IMR-90 (cell line): ENCODE results near the gene MND1. TPM values are rescaled to one million over a fixed set of nuclear protein-coding genes. Genes with fewer than 3 reads are reported as not detected.

ENCODE experiments used
- ATAC-seq: fragments of 200-7000 bp; cut with Tn5 transposase; 2 replicates; pipeline ENCODE4 v1.9.1; 2020; ENCODE audit warnings: low read depth, mild to moderate bottlenecking, moderate library complexity
- BruUV-seq: library from RNA; stranded (reverse); fragments of 400-500 nt; replicated peaks from 2 replicates; lab custom pipeline; 2021; lab: Mats Ljungman, UMichigan
- CTCF ChIA-PET: fragments of 300-600 bp; formaldehyde crosslinking; extraction: SDS; loops from one replicate; lab custom pipeline; 2021; ENCODE audit warnings: antibody characterized with exemption; lab: Yijun Ruan, JAX
- POLR2A ChIA-PET: fragments of 300-600 bp; sonication (Branson Sonifier 250); formaldehyde crosslinking; loops from one replicate; lab custom pipeline; 2022; ENCODE audit warnings: antibody characterized with exemption; ENCODE audit not compliant: unreplicated experiment; lab: Charles Lee
- DNase-seq: peaks from one replicate; pipeline ENCODE4 v3.0.0; 2013
- H2AFZ ChIP-seq: replicated peaks from 2 replicates; pipeline ENCODE3; 2013; ENCODE audit warnings: low read length, mild to moderate bottlenecking; ENCODE audit not compliant: poor library complexity
- H2AK5ac ChIP-seq: 2 replicates; pipeline ENCODE4 v1.6.1; 2013; ENCODE audit warnings: low read depth, low read length, inconsistent platforms
- H2AK9ac ChIP-seq: replicated peaks from 2 replicates; pipeline ENCODE3; 2013; ENCODE audit warnings: mild to moderate bottlenecking, low read depth, low read length, moderate library complexity; ENCODE audit not compliant: poor library complexity
- H2BK120ac ChIP-seq: 2 replicates; pipeline ENCODE4 v1.6.1; 2013; ENCODE audit warnings: low read depth, low read length, inconsistent platforms
- H2BK15ac ChIP-seq: 3 replicates; pipeline ENCODE4 v1.6.1; 2013; ENCODE audit warnings: low read depth, low read length, inconsistent platforms
- H2BK20ac ChIP-seq: 2 replicates; pipeline ENCODE4 v1.6.1; 2013; ENCODE audit warnings: low read depth, mild to moderate bottlenecking, inconsistent platforms, low read length, moderate library complexity
- H2BK5ac ChIP-seq: 2 replicates; pipeline ENCODE4 v1.6.1; 2013; ENCODE audit warnings: mild to moderate bottlenecking, low read depth, low read length, inconsistent platforms; ENCODE audit not compliant: poor library complexity, severe bottlenecking
- H3K14ac ChIP-seq: replicated peaks from 2 replicates; pipeline ENCODE4 v1.6.1; 2013; ENCODE audit warnings: low read depth, low read length, inconsistent platforms
- H3K18ac ChIP-seq: 2 replicates; pipeline ENCODE4 v1.6.1; 2013; ENCODE audit warnings: low read depth, low read length, control low read depth
- H3K23ac ChIP-seq: 2 replicates; pipeline ENCODE4 v1.6.1; 2013; ENCODE audit warnings: low read depth, low read length, inconsistent platforms
- H3K27ac ChIP-seq: 2 replicates; pipeline ENCODE4 v1.5.1; 2013; ENCODE audit warnings: mild to moderate bottlenecking, control low read depth, low read length; ENCODE audit not compliant: insufficient read depth
- H3K27me3 ChIP-seq: 2 replicates; pipeline ENCODE4 v1.6.1; 2013; ENCODE audit warnings: low read length; ENCODE audit not compliant: control insufficient read depth, insufficient read depth
- H3K36me3 ChIP-seq: 2 replicates; pipeline ENCODE4 v1.6.1; 2013; ENCODE audit warnings: low read length, mixed read lengths; ENCODE audit not compliant: control insufficient read depth, insufficient read depth
- H3K4ac ChIP-seq: 2 replicates; pipeline ENCODE4 v1.6.1; 2013; ENCODE audit warnings: low read depth, low read length, inconsistent platforms
- H3K4me1 ChIP-seq: 2 replicates; pipeline ENCODE4 v1.6.1; 2013; ENCODE audit warnings: low read length, mixed read lengths; ENCODE audit not compliant: control insufficient read depth, insufficient read depth
- H3K4me2 ChIP-seq: 2 replicates; pipeline ENCODE4 v1.6.1; 2013; ENCODE audit warnings: low read depth, mild to moderate bottlenecking, control low read depth, low read length, moderate library complexity
- H3K4me3 ChIP-seq: 2 replicates; pipeline ENCODE4 v1.5.1; 2013; ENCODE audit warnings: low read depth, mild to moderate bottlenecking, control low read depth, low read length, moderate library complexity; ENCODE audit not compliant: insufficient read depth
- H3K56ac ChIP-seq: 2 replicates; pipeline ENCODE4 v1.6.1; 2013; ENCODE audit warnings: low read length, inconsistent platforms; ENCODE audit not compliant: insufficient read depth; ENCODE audit errors: extremely low read depth
- H3K79me1 ChIP-seq, 2 experiments: 2 replicates each; pipeline ENCODE4 v1.6.1; 2013; ENCODE audit warnings: low read length in 2 of 2, inconsistent platforms in 1 of 2, low read depth in 1 of 2
- H3K9ac ChIP-seq: 2 replicates; pipeline ENCODE4 v1.6.1; 2013; ENCODE audit warnings: low read depth, low read length, control low read depth
- H3K9me1 ChIP-seq: 2 replicates; pipeline ENCODE4 v1.6.1; 2013; ENCODE audit warnings: low read length, inconsistent platforms; ENCODE audit not compliant: insufficient read depth
- H3K9me3 ChIP-seq: 2 replicates; pipeline ENCODE4 v1.6.1; 2013; ENCODE audit warnings: low read length; ENCODE audit not compliant: control insufficient read depth, insufficient read depth
- H4K20me1 ChIP-seq: 2 replicates; pipeline ENCODE4 v1.6.1; 2013; ENCODE audit warnings: low read length, inconsistent platforms; ENCODE audit not compliant: insufficient read depth
- H4K5ac ChIP-seq: 2 replicates; pipeline ENCODE4 v1.6.1; 2013; ENCODE audit warnings: mild to moderate bottlenecking, low read depth, low read length, control low read depth
- H4K8ac ChIP-seq, 2 experiments: 2 replicates each; pipeline ENCODE4 v1.6.1; 2013; ENCODE audit warnings: low read depth in 2 of 2, low read length in 2 of 2, control low read depth in 1 of 2, inconsistent platforms in 1 of 2
- H4K91ac ChIP-seq: 2 replicates; pipeline ENCODE4 v1.6.1; 2013; ENCODE audit warnings: low read depth, low read length, inconsistent platforms; ENCODE audit not compliant: insufficient read depth
- BHLHE40 ChIP-seq: fragments of 150-350 bp; IDR thresholded peaks from 2 replicates; pipeline ENCODE4 v1.6.1; 2016; ENCODE audit warnings: mild to moderate bottlenecking, low read depth, low read length
- CEBPB ChIP-seq: IDR thresholded peaks from 2 replicates; pipeline ENCODE4 v1.6.1; 2012; ENCODE audit warnings: low read depth, low read length, improper control_type of control experiment
- CHD1 ChIP-seq: IDR thresholded peaks from 2 replicates; pipeline ENCODE4 v1.6.1; 2012; ENCODE audit warnings: low read depth, low read length, improper control_type of control experiment
- FOS ChIP-seq: fragments of 150-350 bp; IDR thresholded peaks from 2 replicates; pipeline ENCODE4 v1.6.1; 2016; ENCODE audit warnings: low read depth, low read length
- MAFK ChIP-seq: IDR thresholded peaks from 2 replicates; pipeline ENCODE4 v1.6.1; 2012; ENCODE audit warnings: low read depth, low read length, improper control_type of control experiment
- MAZ ChIP-seq: IDR thresholded peaks from 2 replicates; pipeline ENCODE4 v1.6.1; 2012; ENCODE audit warnings: low read depth, mild to moderate bottlenecking, low read length, improper control_type of control experiment, moderate library complexity, borderline replicate concordance
- MXI1 ChIP-seq: IDR thresholded peaks from 2 replicates; pipeline ENCODE4 v1.6.1; 2012; ENCODE audit warnings: low read depth, mild to moderate bottlenecking, low read length, moderate library complexity, borderline replicate concordance
- NFE2L2 ChIP-seq: fragments of 150-350 bp; IDR thresholded peaks from 2 replicates; pipeline ENCODE4 v1.6.1; 2016; ENCODE audit warnings: low read depth, mild to moderate bottlenecking, low read length
- POLR2A ChIP-seq: IDR thresholded peaks from 2 replicates; pipeline ENCODE4 v1.6.1; 2012; ENCODE audit warnings: mild to moderate bottlenecking, low read depth, low read length
- RAD21 ChIP-seq: IDR thresholded peaks from 2 replicates; pipeline ENCODE4 v1.6.1; 2012; ENCODE audit warnings: low read length, improper control_type of control experiment
- RCOR1 ChIP-seq: IDR thresholded peaks from 2 replicates; pipeline ENCODE4 v1.6.1; 2012; ENCODE audit warnings: mild to moderate bottlenecking, low read length, improper control_type of control experiment; ENCODE audit not compliant: insufficient replicate concordance
- RFX5 ChIP-seq: IDR thresholded peaks from 2 replicates; pipeline ENCODE4 v1.8.0; 2012; ENCODE audit warnings: low read depth, mild to moderate bottlenecking, low read length, moderate library complexity
- WGBS, 2 experiments: methylation state at CpG; one replicate each; pipeline versions ENCODE4 v1.1.5 to v1.1.7; 2013; ENCODE audit warnings: missing lambda C conversion rate in 2 of 2; ENCODE audit not compliant: insufficient read length in 1 of 2; ENCODE audit errors: extremely low coverage in 2 of 2; 5-methylcytosine and 5-hydroxymethylcytosine counted together
- dilution Hi-C: fragments of 300-500 bp; cut with HindIII; formaldehyde crosslinking; loops from one replicate; pipeline ENCODE4 v1.14.3; 2018; ENCODE audit warnings: low sequenced_read_pairs; ENCODE audit not compliant: unreplicated experiment
- in situ Hi-C: fragments of 300-500 bp; cut with MboI; formaldehyde crosslinking; loops from 3 replicates; pipeline ENCODE4 v1.14.3; 2019; ENCODE audit warnings: low sequenced_read_pairs, inconsistent platforms, mixed read lengths
- intact Hi-C: fragments of 100-400 bp; cut with micrococcal nuclease; formaldehyde crosslinking; loops from 2 replicates; pipeline ENCODE4 v1.10.0; 2022
- polyA plus RNA-seq, 3 experiments: library from polyadenylated mRNA; depleted of rRNA; stranded (reverse); fragments of >200 nt; gene quantifications; 2 replicates each; pipeline ENCODE4 v1.2.3, GENCODE V29; 2012; ENCODE audit warnings: low replicate concordance in 1 of 3
- total RNA-seq: library from RNA; depleted of rRNA; stranded (reverse); fragments of >200 nt; gene quantifications from 2 replicates; pipeline ENCODE4 v1.2.3, GENCODE V29; 2012
- TF ChIP-seq, protein P1 (sequence below): fragments of 150-350 bp; IDR thresholded peaks from 2 replicates; pipeline ENCODE4 v1.6.1; 2016; ENCODE audit warnings: low read depth, mild to moderate bottlenecking, low read length, moderate library complexity, borderline replicate concordance
- TF ChIP-seq, protein P2 (sequence below): fragments of 150-350 bp; IDR thresholded peaks from 2 replicates; pipeline ENCODE4 v1.6.1; 2017; ENCODE audit warnings: mild to moderate bottlenecking, antibody characterized with exemption, low read length, low read depth

MND1 gene
- total and polyA plus RNA-seq, 2 of the 4 experiments (the other 2 are of a cell fraction): 0.36 to 3.5 TPM

DNA sequence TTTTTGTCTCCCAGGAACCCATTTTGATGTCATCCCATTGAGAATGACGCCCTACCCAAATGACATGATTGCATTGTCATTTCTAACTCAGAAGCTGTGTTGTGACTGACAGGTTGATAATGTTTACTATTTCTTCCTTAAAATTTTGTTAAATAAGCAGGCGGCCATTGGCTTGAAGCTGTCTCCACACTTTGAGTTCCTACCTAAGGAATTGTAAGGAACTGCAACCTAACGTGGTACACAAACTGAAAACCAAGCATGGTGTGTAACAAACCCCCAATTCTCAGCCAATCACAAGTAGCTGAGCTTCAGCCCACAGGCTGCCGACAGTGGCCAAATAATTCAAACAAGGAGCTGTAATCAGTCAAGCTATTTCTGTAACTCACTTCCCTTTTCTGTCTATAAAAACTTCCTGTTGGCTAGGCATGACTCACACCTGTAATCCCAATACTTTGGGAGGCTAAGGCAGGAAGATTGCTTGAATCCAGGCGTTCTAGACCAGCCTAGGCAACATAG, 2.9 kb upstream of the MND1 start:
- ATAC-seq (no peak), DNase-seq (peak; percentile 64)
- in situ Hi-C loops (no loop called here), dilution Hi-C loops (no loop called here), intact Hi-C loops (no loop called here)
- Histone ChIP-seq H4K8ac (peak overlapping the region in 1 of 2 experiments; percentile 20; a peak in 1 of 4 replicates), H3K4me1 (peaks cover 1% of the 10 kb centered on the region; the same call in 1 of the 2 replicates), H2BK5ac (no peak overlapping the region), H2BK20ac (no peak overlapping the region), H3K27ac (no peak overlapping the region), H3K9ac (no peak overlapping the region), H3K4me2 (no peak overlapping the region), H3K23ac (no peak overlapping the region), H4K20me1 (no peaks in the 10 kb centered on the region), H3K18ac (no peak overlapping the region), H3K4ac (no peak overlapping the region), H2AK9ac (no peak overlapping the region), H3K9me3 (no peaks in the 10 kb centered on the region), H2BK120ac (no peak overlapping the region), H3K27me3 (no peaks in the 10 kb centered on the region), H2BK15ac (0 out of 3 replicates have a peak overlapping the region, but pooled peaks have one; percentile 4), H3K36me3 (peaks cover 2% of the 10 kb centered on the region; the same call in 1 of the 2 replicates), H3K56ac (no peak overlapping the region), H3K79me1 (peaks cover 7 to 11% of the 10 kb centered on the region in 2 experiments; a peak in 3 of 4 replicates), H2AFZ (peak overlapping the region; percentile 16), H3K14ac (no peak overlapping the region), H3K9me1 (no peaks in the 10 kb centered on the region), H4K5ac (no peak overlapping the region), H2AK5ac (no peak overlapping the region), H3K4me3 (no peak overlapping the region), H4K91ac (no peak overlapping the region)
- CTCF ChIA-PET: interaction anchor here (1.0 to 1.2 kb wide), 3 partner anchors 199 to 308 kb away, joined by 3 read pairs; no protein-coding TSS in a partner anchor
- TF ChIP-seq MXI1 (no peak), POLR2A (no peak), CHD1 (no peak), FOS (no peak), RCOR1 (no peak), RFX5 (no peak), BHLHE40 (no peak), MAZ (no peak), MAFK (no peak), CEBPB (no peak), NFE2L2 (no peak), RAD21 (no peak)
- TF ChIP-seq, protein P1, sequence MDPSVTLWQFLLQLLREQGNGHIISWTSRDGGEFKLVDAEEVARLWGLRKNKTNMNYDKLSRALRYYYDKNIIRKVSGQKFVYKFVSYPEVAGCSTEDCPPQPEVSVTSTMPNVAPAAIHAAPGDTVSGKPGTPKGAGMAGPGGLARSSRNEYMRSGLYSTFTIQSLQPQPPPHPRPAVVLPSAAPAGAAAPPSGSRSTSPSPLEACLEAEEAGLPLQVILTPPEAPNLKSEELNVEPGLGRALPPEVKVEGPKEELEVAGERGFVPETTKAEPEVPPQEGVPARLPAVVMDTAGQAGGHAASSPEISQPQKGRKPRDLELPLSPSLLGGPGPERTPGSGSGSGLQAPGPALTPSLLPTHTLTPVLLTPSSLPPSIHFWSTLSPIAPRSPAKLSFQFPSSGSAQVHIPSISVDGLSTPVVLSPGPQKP: no peak
- TF ChIP-seq, protein P2, sequence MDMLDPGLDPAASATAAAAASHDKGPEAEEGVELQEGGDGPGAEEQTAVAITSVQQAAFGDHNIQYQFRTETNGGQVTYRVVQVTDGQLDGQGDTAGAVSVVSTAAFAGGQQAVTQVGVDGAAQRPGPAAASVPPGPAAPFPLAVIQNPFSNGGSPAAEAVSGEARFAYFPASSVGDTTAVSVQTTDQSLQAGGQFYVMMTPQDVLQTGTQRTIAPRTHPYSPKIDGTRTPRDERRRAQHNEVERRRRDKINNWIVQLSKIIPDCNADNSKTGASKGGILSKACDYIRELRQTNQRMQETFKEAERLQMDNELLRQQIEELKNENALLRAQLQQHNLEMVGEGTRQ: no peak
- WGBS, 2 experiments: 50% methylated on average over 1 of the region's 5 CpGs; no CpG with 5 or more reads in 1 of the 2 experiments
- BruUV-seq: no TSS peak
- POLR2A ChIA-PET: interaction anchor here (0.6 kb wide), 1 partner anchor 177 kb away, joined by 3 read pairs; no protein-coding TSS in a partner anchor
